Measurements from ENCODE around the gene ASXL2. TPM values are rescaled to one million over a fixed set of nuclear protein-coding genes. Genes with fewer than 3 reads are reported as not detected.

The ASXL2 gene
- total RNA-seq, 2 donors from 2014 or later: 16.8 to 17.1 TPM

- peak overlapping the region in 1 of 2 donors; percentile 89 for H3K27ac ChIP-seq
- peak overlapping the region in 1 of 2 donors; percentile 97 for H3K4me3 ChIP-seq
- no peak for DNase-seq (ENCODE audit: low spot score)
- TF ChIP-seq, protein P1, sequence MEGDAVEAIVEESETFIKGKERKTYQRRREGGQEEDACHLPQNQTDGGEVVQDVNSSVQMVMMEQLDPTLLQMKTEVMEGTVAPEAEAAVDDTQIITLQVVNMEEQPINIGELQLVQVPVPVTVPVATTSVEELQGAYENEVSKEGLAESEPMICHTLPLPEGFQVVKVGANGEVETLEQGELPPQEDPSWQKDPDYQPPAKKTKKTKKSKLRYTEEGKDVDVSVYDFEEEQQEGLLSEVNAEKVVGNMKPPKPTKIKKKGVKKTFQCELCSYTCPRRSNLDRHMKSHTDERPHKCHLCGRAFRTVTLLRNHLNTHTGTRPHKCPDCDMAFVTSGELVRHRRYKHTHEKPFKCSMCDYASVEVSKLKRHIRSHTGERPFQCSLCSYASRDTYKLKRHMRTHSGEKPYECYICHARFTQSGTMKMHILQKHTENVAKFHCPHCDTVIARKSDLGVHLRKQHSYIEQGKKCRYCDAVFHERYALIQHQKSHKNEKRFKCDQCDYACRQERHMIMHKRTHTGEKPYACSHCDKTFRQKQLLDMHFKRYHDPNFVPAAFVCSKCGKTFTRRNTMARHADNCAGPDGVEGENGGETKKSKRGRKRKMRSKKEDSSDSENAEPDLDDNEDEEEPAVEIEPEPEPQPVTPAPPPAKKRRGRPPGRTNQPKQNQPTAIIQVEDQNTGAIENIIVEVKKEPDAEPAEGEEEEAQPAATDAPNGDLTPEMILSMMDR (IDR thresholded peaks at IDR 0.05): no peak
- H3K4me1 ChIP-seq: peaks cover 0 to 13% of the 10 kb centered on the region in 2 donors
- no peaks in the 10 kb centered on the region for H3K36me3 ChIP-seq
- H3K9me3 ChIP-seq: no peaks in the 10 kb centered on the region
- no peaks in the 10 kb centered on the region for H3K27me3 ChIP-seq
These were observed 945 bp upstream of the ASXL2 start for GRCh38 chr2:25879133-25879730.

GRCh38 chr2:25877431-25878360 lies 591 bp downstream of the ASXL2 start:
- Histone ChIP-seq H3K27ac (peak overlapping the region; percentile 89 to 95), H3K36me3 (no peaks in the 10 kb centered on the region), H3K4me1 (peaks cover 0 to 13% of the 10 kb centered on the region in 2 donors), H3K27me3 (no peaks in the 10 kb centered on the region), H3K4me3 (peak overlapping the region; percentile 69 to 97), H3K9me3 (no peaks in the 10 kb centered on the region)
- TF ChIP-seq, protein P1 (IDR thresholded peaks at IDR 0.05): no peak
- DNase-seq (ENCODE audit: low spot score): no peak

GRCh38 chr2:25872134-25872533 lies 6.2 kb downstream of the ASXL2 start:
- H3K36me3 ChIP-seq: no peaks in the 10 kb centered on the region
- H3K27me3 ChIP-seq: no peaks in the 10 kb centered on the region
- no peak for DNase-seq (ENCODE audit: low spot score)
- peaks cover 0 to 23% of the 10 kb centered on the region in 2 donors for H3K4me1 ChIP-seq
- no peaks in the 10 kb centered on the region for H3K9me3 ChIP-seq
- no peak overlapping the region for H3K4me3 ChIP-seq
- TF ChIP-seq, protein P1 (IDR thresholded peaks at IDR 0.05): no peak
- H3K27ac ChIP-seq: no peak overlapping the region

- no peaks in the 10 kb centered on the region for H3K27me3 ChIP-seq
- no peaks in the 10 kb centered on the region for H3K9me3 ChIP-seq
- TF ChIP-seq, protein P1 (IDR thresholded peaks at IDR 0.05): no peak
- no peaks in the 10 kb centered on the region for H3K36me3 ChIP-seq
- peaks cover 0 to 11% of the 10 kb centered on the region in 2 donors for H3K4me1 ChIP-seq
- no peak overlapping the region for H3K4me3 ChIP-seq
- H3K27ac ChIP-seq: no peak overlapping the region
- no peak for DNase-seq (ENCODE audit: low spot score)
These were observed 10.8 kb downstream of the ASXL2 start for GRCh38 chr2:25867396-25868003.

GRCh38 chr2:25856377-25856776 lies 21.9 kb downstream of the ASXL2 start:
- no peak for DNase-seq (ENCODE audit: low spot score)
- Histone ChIP-seq H3K36me3 (no peaks in the 10 kb centered on the region), H3K9me3 (no peaks in the 10 kb centered on the region), H3K4me3 (no peak overlapping the region), H3K4me1 (peaks cover 0 to 13% of the 10 kb centered on the region in 2 donors), H3K27ac (no peak overlapping the region), H3K27me3 (no peaks in the 10 kb centered on the region)
- TF ChIP-seq, protein P1 (IDR thresholded peaks at IDR 0.05): no peak
